ENCODE results near the gene LANCL2.
A peak's percentile ranks its signal among the peaks of the same experiment; 100 is the strongest.
"Not testable (repeated sequence)": the region's sequence is repeated elsewhere in the genome, so short reads cannot be mapped to it uniquely, and the experiment has no call there.

Gene LANCL2

GRCh38 chr7:55438757-55439525 lies 73.8 kb downstream of the LANCL2 start:
- DNase-seq: peak; percentile 85

DNA sequence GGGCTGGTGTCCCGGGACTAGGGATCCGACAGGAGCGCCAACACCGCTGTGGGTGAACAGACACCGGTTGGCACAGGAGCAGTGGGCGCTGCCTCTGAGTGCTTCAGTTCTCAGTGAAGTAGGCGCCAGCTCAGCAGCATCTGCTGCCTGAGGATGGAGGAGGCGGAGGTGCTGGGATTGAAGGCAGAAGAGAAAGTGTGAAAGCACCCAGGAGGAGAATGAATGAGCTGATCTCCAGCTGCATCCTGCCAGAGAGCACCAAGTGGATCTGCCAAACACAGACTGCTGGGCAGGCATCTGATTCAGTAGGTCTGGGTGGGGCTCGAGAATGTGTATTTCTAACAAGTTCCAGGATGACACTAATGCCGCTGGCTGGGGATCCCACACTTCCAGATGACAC lies 74.5 kb downstream of the LANCL2 start:
- DNase-seq: peak; percentile 53

- no peak for DNase-seq
Observed at GRCh38 chr7:55440040-55440690, 75.0 kb downstream of the LANCL2 start.

DNA sequence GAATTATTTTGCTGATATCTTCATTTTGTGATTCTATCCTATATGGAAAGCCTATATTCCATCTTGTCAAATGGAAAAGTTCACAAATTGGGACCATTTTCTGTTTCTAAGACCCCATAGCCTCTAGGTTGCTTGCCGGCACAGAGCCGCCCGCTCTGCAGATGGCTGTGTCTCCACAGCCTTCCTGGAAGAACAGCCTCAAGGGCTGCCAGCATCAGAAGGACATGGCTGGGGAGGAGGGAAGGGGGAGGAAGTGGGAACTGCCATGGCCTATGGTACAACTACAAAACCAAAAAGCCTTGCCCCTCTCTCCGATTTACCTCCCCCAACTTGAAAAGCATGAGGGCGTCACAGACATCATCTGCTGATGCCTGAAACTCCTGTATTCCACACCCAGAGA lies 75.9 kb downstream of the LANCL2 start:
- no peak for DNase-seq

GRCh38 chr7:55441774-55442522 lies 76.8 kb downstream of the LANCL2 start:
- no peak for DNase-seq

GRCh38 chr7:55444786-55445185 lies 79.6 kb downstream of the LANCL2 start:
- no peak for DNase-seq

DNA sequence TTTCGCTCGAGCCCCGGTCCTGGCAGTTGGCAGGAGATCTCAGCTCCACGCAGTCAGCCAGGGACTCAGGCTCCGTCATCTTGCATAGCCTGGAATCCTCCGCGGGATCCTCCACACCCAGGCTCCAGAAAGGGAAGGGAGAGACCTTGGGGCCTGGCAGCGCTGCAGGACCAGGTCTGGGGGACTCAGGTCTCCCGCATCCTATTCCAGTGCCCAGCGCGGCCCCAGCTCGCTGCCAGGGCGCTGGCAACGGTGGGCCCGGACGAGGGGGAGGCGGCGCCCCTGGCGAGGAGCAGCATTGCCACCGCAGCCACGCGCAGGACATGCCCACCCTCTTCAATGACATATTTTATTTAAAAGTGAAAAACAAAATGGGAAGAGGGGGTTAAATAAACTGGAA lies 83.4 kb downstream of the LANCL2 start:
- no peak for DNase-seq

- no peak for DNase-seq
Observed at GRCh38 chr7:55449205-55449991, 84.3 kb downstream of the LANCL2 start.

- DNase-seq: no peak
Observed at GRCh38 chr7:55449992-55450535, 84.9 kb downstream of the LANCL2 start.

DNA sequence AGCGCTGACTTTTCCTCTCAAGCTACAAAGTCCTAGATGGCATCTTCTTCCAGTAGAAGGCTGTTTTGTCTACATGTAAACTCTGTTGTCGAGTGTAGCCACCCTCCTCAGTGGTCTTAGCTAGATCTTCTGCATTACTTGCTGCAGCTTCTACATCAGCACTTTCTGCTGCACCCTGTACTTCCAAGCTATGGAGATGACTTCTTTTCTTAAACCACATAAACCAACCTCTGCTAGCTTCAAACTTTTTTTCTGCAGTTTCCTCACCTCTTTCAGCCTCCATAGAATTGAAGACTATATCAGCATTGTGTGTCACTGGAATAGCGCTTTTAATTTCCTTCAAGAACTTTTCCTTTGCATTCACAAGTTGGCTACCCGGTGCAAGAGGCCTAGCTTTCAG lies 87.8 kb downstream of the LANCL2 start:
- no peak for DNase-seq

- DNase-seq: no peak
Observed at GRCh38 chr7:55457801-55458200, 92.7 kb downstream of the LANCL2 start.

GRCh38 chr7:55458351-55458750 lies 93.2 kb downstream of the LANCL2 start:
- DNase-seq: no peak

DNA sequence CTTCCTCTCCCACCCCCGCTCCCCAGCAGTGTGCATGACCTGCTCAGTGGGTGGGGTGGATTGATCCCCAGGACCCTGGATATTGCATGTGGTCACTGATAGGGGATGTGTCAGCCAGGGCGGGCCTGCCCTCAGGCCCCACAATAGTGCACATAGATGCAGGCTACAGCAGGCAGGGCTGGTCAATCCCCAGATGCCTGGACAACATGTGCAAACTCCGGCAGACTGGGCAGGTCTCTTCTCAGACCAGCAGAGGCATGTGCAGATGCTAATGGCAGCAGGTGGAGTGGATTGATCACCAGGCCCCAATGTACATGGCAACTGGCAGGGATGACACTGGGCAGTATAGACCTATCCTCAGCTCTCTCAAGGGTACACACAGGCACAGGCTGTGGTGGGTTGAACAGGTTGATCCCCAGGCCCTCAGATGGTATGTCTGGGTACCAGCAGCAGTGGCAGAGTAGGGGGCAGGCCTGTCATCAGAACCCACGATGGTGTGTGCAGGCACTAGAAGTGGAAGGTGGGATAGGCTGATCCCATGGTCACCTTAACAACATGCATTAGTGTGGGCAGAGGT lies 98.6 kb downstream of the LANCL2 start:
- no peak for DNase-seq

DNA sequence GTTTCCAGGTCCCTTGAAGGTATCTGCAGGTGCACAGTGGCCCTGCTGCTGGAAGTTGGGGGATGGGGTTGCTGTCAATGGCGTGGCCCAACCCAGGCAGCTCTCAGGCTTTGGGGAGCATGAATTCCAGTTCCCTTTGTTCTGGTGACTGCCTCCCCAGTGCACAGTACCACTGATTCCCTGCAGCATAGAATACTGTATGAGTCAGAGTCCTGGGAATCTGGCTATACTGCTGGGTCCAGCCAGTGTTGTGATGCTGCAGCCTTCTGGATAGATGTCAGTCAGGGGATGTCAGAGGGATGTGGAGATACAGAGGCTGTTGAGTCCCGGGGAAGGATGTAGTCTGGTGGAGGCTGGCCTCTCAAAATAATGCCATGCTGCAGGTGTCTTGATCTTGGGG lies 99.3 kb downstream of the LANCL2 start:
- DNase-seq: no peak

GRCh38 chr7:55465691-55466090 lies 100.6 kb downstream of the LANCL2 start:
- DNase-seq: no peak

DNA sequence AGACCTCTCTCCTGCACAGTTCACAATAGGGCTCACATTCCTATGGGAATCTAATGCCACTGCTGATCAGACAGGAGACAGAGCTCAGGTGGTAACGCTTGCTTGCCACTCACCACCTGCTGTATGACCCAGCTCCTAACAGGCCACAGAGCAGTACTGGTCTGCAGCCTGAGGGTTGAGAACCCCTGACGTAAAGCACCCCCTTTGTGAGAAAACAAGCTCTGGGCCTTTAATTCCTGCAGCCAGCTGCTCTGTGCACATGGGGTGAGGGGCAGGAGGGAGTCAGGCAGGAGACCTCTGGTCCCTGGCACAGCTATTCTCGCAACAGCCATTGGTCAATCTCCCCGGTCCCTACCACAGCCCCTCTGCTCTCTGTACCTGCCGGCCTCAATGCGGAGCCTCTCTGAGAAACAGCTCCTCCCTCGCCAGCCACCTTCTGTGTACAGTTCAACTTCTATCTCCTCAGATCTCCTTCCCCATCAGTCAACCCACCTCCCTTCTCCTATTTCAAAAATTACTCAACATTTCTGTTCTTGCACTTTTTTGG lies 102.0 kb downstream of the LANCL2 start:
- DNase-seq: no peak

DNA sequence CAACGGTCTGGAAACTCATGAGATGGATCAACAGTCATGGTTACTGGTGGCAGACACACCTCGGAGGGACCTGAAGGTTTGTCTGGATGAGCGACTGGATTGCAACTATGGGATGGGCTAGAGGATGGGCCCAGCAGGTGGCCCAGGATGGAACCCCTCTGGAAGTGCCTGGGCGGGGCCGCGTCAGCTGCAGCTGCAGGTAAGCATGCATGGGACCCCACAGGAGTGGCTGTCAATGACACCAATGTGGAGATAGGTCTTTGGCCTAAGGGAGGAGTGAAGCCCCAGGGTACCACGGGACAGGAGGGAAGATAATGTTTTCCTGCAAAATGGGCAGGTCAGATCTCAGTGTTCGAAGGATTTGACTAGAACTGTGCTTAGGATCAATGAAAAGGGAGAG lies 103.4 kb downstream of the LANCL2 start:
- no peak for DNase-seq

GRCh38 chr7:55469271-55469681 lies 104.1 kb downstream of the LANCL2 start:
- DNase-seq: no peak

DNA sequence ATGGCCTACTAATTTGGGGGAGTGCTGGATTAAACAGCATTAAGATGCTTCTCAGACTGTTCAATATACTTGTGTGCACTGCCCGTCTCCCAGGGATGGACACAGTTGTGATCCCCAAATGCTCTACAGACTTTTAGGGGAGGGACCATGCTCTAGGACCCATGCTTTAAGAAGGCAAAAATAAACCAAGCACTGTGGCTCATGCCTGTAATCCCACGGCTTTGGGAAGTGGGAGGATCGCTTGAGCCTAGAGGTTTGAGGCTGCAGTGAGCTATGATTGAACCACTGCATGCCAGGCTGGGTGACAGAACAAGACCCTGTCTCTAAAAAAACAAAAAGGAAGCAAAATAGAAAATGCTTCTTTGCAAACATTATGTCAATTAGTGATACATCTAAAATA lies 104.6 kb downstream of the LANCL2 start:
- DNase-seq: no peak

DNA sequence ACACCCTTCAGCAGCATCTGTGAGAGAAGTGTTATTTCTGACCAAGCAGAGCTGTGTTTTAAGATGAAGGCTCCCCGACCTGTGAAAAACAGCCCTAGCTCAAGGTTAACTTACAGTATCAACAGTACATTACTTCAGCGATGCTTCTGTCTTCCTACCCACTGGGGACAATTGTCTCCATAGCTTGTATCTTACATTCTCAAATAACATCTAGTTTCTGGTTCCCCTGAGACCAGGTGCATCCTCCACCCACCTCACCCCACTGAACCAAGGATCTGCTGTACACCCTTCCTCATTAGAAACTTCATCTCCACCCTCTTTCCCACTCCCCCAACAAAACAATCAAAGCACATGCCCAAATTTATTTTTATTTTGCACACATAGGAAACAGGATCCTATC lies 105.1 kb downstream of the LANCL2 start:
- no peak for DNase-seq

GRCh38 chr7:55471594-55471993 lies 106.5 kb downstream of the LANCL2 start:
- DNase-seq: not testable (repeated sequence)

DNA sequence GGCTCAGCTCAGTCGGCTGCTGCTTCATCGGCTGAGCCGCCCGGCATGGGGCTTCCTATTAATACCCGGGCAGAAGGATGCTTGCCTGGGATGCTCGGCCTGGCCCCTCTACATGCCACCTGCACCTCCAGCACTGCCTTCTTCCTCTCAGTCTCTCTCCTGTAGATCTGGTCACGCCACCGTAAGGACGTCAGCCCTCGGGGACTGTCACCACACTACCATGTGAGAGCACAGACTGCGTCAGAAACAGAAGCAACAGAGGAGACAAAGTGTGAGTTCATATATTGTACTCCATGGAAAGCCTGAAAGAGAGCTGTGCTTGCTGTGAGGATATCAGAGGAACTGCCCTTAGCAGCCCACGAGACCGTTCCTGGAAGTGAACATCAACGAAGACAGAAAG lies 107.3 kb downstream of the LANCL2 start:
- DNase-seq: not testable (repeated sequence)

Data from NCI-H2029 treated with DMSO at 0.1 percent for 48 hours (cell line).